DOHH2 (cell line): ENCODE measurements around the gene PPP2R2D.

Source experiments
- H3F3A ChIP-seq: fragments of 200-600 bp; sonication (generic), shearing (Covaris generic); 2 replicates; pipeline ENCODE4 v1.6.0; 2016; ENCODE audit warnings: antibody characterized with exemption, mild to moderate bottlenecking; ENCODE audit not compliant: control insufficient read depth, insufficient read depth
- H3K27ac ChIP-seq: fragments of 200-600 bp; sonication (generic); 2 replicates; pipeline ENCODE4 v1.5.1; 2014; ENCODE audit warnings: low read depth, mild to moderate bottlenecking, low read length, moderate library complexity
- H3K27me3 ChIP-seq: fragments of 200-600 bp; sonication (generic); 2 replicates; pipeline ENCODE4 v1.6.1; 2014; ENCODE audit warnings: mild to moderate bottlenecking, low read length, mixed read lengths; ENCODE audit not compliant: control insufficient read depth
- H3K36me3 ChIP-seq: fragments of 200-600 bp; sonication (generic); 2 replicates; pipeline ENCODE4 v1.6.1; 2014; ENCODE audit warnings: mild to moderate bottlenecking, low read length, moderate library complexity, mixed read lengths; ENCODE audit not compliant: control insufficient read depth
- H3K4me1 ChIP-seq: fragments of 200-600 bp; sonication (generic); 2 replicates; pipeline ENCODE4 v1.6.1; 2014; ENCODE audit warnings: mild to moderate bottlenecking, low read length, mixed read lengths; ENCODE audit not compliant: control insufficient read depth
- H3K4me2 ChIP-seq: fragments of 200-600 bp; sonication (generic); 2 replicates; pipeline ENCODE4 v1.6.0; 2014; ENCODE audit warnings: mild to moderate bottlenecking, low read length, moderate library complexity
- H3K4me3 ChIP-seq: fragments of 200-600 bp; sonication (generic); 2 replicates; pipeline ENCODE4 v1.5.1; 2014; ENCODE audit warnings: mild to moderate bottlenecking, low read length, mixed read lengths
- H3K79me2 ChIP-seq: fragments of 200-600 bp; sonication (generic); 2 replicates; pipeline ENCODE4 v1.6.1; 2014; ENCODE audit warnings: mild to moderate bottlenecking, low read length, mixed read lengths; ENCODE audit not compliant: control insufficient read depth
- H3K9me2 ChIP-seq: fragments of 200-600 bp; sonication (generic); replicated peaks from 2 replicates; pipeline ENCODE4 v1.6.1; 2014; ENCODE audit warnings: mild to moderate bottlenecking, low read length, mixed read lengths; ENCODE audit not compliant: control insufficient read depth
- H3K9me3 ChIP-seq: fragments of 200-600 bp; sonication (generic); 2 replicates; pipeline ENCODE4 v1.6.1; 2014; ENCODE audit warnings: antibody characterized with exemption, low read length, mixed read lengths; ENCODE audit not compliant: control insufficient read depth, insufficient read depth
- H4K20me1 ChIP-seq: fragments of 200-600 bp; sonication (generic); 2 replicates; pipeline ENCODE4 v1.6.0; 2014; ENCODE audit warnings: low read depth, mild to moderate bottlenecking, antibody characterized with exemption, low read length, moderate library complexity; ENCODE audit not compliant: control insufficient read depth, insufficient read depth
- EZH2phosphoT487 ChIP-seq: fragments of 200-600 bp; sonication (generic); IDR thresholded peaks from 2 replicates; pipeline ENCODE4 v1.6.1; 2017; ENCODE audit warnings: borderline replicate concordance, mild to moderate bottlenecking, antibody characterized with exemption, low read length, moderate library complexity, mixed read lengths
- TF ChIP-seq, protein P1 (sequence below): fragments of 200-600 bp; sonication (generic); IDR thresholded peaks from one replicate; pipeline ENCODE4 v1.5.1; 2014; ENCODE audit warnings: antibody characterized with exemption, mild to moderate bottlenecking, low read depth, low read length; ENCODE audit not compliant: poor library complexity, severe bottlenecking

PPP2R2D gene

DNA sequence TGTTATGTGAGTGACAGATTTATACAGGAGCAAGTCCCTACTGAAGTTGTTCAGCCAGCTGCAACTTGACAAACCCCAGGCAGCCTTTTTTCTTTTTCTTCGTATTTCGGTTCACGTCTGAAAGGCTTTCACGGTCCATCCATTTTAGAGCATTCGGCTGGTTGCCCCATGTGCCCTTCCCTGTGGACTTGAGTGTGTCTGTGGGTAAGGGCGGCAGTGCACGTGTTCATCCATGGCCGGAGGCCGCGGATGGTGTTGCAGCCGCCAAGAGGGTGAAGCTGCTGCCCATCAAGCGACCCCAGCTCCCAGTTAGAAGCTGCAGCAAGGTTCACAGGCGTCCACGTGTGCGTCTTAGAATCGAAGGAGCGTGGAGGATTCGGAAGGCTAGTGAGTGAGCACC is 35.9 kb downstream of the PPP2R2D start:
- no peaks in the 10 kb centered on the region for H3F3A ChIP-seq
- no peak overlapping the region for H3K27ac ChIP-seq
- no peak for TF ChIP-seq EZH2phosphoT487
- H3K4me2 ChIP-seq, result no peak overlapping the region
- no peaks in the 10 kb centered on the region for H3K9me3 ChIP-seq
- H3K27me3 ChIP-seq, result no peaks in the 10 kb centered on the region
- no peaks in the 10 kb centered on the region for H3K9me2 ChIP-seq
- peaks cover 4% of the 10 kb centered on the region; the same call in 1 of the 2 replicates for H3K4me1 ChIP-seq
- H3K4me3 ChIP-seq, result no peak overlapping the region
- H3K36me3 ChIP-seq, result peaks cover 60% of the 10 kb centered on the region
- peaks cover 48% of the 10 kb centered on the region for H3K79me2 ChIP-seq
- H4K20me1 ChIP-seq, result peaks cover 11% of the 10 kb centered on the region; the same call in 1 of the 2 replicates

DNA sequence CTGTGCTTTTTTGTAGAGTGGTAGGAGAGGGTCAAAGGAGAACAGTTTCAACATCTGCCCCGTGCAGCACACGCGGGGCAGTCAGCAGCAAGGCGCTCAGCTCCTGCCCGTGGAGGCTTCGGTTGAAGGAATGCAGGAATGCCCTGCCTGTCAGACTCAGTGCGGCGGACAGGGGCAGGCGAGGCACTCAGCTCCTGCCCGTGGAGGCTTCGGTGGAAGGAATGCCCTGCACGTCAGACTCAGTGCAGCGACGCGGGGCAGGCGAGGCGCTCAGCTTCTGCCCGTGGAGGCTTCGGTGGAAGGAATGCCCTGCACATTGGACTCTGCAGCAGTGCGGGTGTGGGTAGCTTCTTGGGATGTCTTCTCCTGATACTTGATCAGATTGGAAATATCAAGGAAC is 37.0 kb downstream of the PPP2R2D start:
- H3K36me3 ChIP-seq, result peaks cover 70% of the 10 kb centered on the region
- H4K20me1 ChIP-seq, result peaks cover 7% of the 10 kb centered on the region; the same call in 1 of the 2 replicates
- no peak overlapping the region for H3K27ac ChIP-seq
- peaks cover 4% of the 10 kb centered on the region; the same call in 1 of the 2 replicates for H3K4me1 ChIP-seq
- H3K9me3 ChIP-seq, result no peaks in the 10 kb centered on the region
- H3K4me3 ChIP-seq, result no peak overlapping the region
- no peaks in the 10 kb centered on the region for H3F3A ChIP-seq
- H3K79me2 ChIP-seq, result peaks cover 37% of the 10 kb centered on the region
- TF ChIP-seq, protein P1, sequence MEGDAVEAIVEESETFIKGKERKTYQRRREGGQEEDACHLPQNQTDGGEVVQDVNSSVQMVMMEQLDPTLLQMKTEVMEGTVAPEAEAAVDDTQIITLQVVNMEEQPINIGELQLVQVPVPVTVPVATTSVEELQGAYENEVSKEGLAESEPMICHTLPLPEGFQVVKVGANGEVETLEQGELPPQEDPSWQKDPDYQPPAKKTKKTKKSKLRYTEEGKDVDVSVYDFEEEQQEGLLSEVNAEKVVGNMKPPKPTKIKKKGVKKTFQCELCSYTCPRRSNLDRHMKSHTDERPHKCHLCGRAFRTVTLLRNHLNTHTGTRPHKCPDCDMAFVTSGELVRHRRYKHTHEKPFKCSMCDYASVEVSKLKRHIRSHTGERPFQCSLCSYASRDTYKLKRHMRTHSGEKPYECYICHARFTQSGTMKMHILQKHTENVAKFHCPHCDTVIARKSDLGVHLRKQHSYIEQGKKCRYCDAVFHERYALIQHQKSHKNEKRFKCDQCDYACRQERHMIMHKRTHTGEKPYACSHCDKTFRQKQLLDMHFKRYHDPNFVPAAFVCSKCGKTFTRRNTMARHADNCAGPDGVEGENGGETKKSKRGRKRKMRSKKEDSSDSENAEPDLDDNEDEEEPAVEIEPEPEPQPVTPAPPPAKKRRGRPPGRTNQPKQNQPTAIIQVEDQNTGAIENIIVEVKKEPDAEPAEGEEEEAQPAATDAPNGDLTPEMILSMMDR, result no peak
- TF ChIP-seq EZH2phosphoT487, result no peak
- no peak overlapping the region for H3K4me2 ChIP-seq
- no peaks in the 10 kb centered on the region for H3K27me3 ChIP-seq
- no peaks in the 10 kb centered on the region for H3K9me2 ChIP-seq

DNA sequence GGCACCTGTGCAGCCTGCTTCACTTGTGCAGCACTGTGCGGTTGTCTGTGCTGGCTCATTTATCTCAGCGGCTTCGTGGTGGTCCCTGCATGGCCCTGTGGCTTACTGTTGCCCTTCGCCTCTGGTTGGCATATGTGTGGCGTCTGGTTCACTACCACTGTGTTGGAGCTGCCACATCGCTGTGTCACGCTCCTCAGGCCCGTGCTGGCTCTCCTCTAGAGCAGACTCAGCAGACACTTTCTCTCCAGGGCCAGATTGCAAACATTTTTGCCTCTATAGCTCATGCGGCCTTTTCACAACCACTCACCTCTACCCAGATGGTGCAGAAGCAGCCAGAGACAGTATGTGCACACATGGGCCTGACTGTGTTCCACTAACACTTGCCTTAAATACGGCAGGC is 37.9 kb downstream of the PPP2R2D start:
- H3K36me3 ChIP-seq, result peaks cover 74% of the 10 kb centered on the region
- no peaks in the 10 kb centered on the region for H3F3A ChIP-seq
- TF ChIP-seq EZH2phosphoT487, result no peak
- TF ChIP-seq, protein P1, result no peak
- peaks cover 13% of the 10 kb centered on the region; the same call in 1 of the 2 replicates for H4K20me1 ChIP-seq
- no peaks in the 10 kb centered on the region for H3K9me3 ChIP-seq
- no peak overlapping the region for H3K4me3 ChIP-seq
- H3K27ac ChIP-seq, result no peak overlapping the region
- H3K27me3 ChIP-seq, result no peaks in the 10 kb centered on the region
- H3K4me2 ChIP-seq, result no peak overlapping the region
- peaks cover 29% of the 10 kb centered on the region for H3K79me2 ChIP-seq
- H3K4me1 ChIP-seq, result peaks cover 4% of the 10 kb centered on the region; the same call in 1 of the 2 replicates
- no peaks in the 10 kb centered on the region for H3K9me2 ChIP-seq

DNA sequence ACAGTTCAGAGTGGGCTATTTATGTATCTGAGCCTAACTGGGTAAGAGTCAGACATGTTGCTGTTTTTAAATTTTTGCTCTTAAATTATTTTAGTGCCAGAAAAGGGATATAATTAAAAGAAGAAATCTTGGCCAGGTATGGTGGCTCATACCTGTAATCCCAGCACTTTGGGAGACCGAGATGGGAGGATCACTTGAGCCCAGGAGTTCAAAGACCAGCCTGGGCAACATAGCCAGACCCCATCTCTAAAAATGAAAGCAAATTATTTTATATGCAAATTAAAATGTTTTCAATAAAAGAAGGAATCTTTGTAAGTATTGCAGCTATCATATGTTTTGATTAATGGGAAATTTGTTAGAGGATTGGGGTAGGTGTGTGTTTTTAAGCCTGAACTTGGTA is 41.6 kb downstream of the PPP2R2D start:
- Histone ChIP-seq H3K9me3 (no peaks in the 10 kb centered on the region), H3K79me2 (no peaks in the 10 kb centered on the region), H3K4me3 (no peak overlapping the region), H3K4me2 (no peak overlapping the region), H3K27me3 (no peaks in the 10 kb centered on the region), H3K27ac (no peak overlapping the region), H3K4me1 (no peaks in the 10 kb centered on the region), H3K9me2 (no peaks in the 10 kb centered on the region), H4K20me1 (0 out of 2 replicates have a peak, but pooled peaks cover 5% of the 10 kb centered on the region), H3F3A (no peaks in the 10 kb centered on the region), H3K36me3 (peaks cover 87% of the 10 kb centered on the region)
- no peak for TF ChIP-seq EZH2phosphoT487
- TF ChIP-seq, protein P1, result no peak
